IMR-90 (cell line): Measurements from ENCODE around the gene KLK8.

Experiments used
- BHLHE40 ChIP-seq: fragments of 150-350 bp; IDR thresholded peaks from 2 replicates; pipeline ENCODE4 v1.6.1; 2016; ENCODE audit warnings: mild to moderate bottlenecking, low read depth, low read length
- CEBPB ChIP-seq: IDR thresholded peaks from 2 replicates; pipeline ENCODE4 v1.6.1; 2012; ENCODE audit warnings: low read depth, low read length, improper control_type of control experiment
- CHD1 ChIP-seq: IDR thresholded peaks from 2 replicates; pipeline ENCODE4 v1.6.1; 2012; ENCODE audit warnings: low read depth, low read length, improper control_type of control experiment
- FOS ChIP-seq: fragments of 150-350 bp; IDR thresholded peaks from 2 replicates; pipeline ENCODE4 v1.6.1; 2016; ENCODE audit warnings: low read depth, low read length
- MAZ ChIP-seq: IDR thresholded peaks from 2 replicates; pipeline ENCODE4 v1.6.1; 2012; ENCODE audit warnings: low read depth, mild to moderate bottlenecking, low read length, improper control_type of control experiment, moderate library complexity, borderline replicate concordance
- POLR2A ChIP-seq: IDR thresholded peaks from 2 replicates; pipeline ENCODE4 v1.6.1; 2012; ENCODE audit warnings: mild to moderate bottlenecking, low read depth, low read length
- RFX5 ChIP-seq: IDR thresholded peaks from 2 replicates; pipeline ENCODE4 v1.8.0; 2012; ENCODE audit warnings: low read depth, mild to moderate bottlenecking, low read length, moderate library complexity
- TF ChIP-seq, protein P1 (sequence below): conservative IDR thresholded peaks from 2 replicates; pipeline ENCODE4 v1.5.1; 2012; ENCODE audit warnings: mild to moderate bottlenecking, low read depth, low read length, improper control_type of control experiment
- TF ChIP-seq, protein P2 (sequence below): fragments of 150-350 bp; IDR thresholded peaks from 2 replicates; pipeline ENCODE4 v1.6.1; 2017; ENCODE audit warnings: mild to moderate bottlenecking, antibody characterized with exemption, low read length, low read depth

DNA sequence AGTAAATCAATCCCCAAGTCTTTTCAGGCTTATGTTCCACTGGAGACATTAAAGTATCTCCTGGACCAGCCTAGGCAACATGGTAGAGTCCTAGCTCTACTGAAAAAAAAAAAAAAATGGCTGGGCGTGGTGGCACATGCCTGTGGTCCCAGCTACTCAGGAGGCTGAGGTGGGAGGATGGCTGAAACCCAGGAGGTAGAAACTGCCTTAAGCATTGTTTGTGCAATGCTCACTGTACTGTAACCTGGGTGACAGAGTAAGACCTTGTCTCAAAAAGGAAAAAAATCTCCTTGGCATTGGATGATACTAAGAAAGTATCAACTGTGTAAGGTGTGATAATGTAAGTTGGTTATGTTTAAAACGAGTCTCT, 8.8 kb downstream of the KLK8 start:
- TF ChIP-seq, protein P1, sequence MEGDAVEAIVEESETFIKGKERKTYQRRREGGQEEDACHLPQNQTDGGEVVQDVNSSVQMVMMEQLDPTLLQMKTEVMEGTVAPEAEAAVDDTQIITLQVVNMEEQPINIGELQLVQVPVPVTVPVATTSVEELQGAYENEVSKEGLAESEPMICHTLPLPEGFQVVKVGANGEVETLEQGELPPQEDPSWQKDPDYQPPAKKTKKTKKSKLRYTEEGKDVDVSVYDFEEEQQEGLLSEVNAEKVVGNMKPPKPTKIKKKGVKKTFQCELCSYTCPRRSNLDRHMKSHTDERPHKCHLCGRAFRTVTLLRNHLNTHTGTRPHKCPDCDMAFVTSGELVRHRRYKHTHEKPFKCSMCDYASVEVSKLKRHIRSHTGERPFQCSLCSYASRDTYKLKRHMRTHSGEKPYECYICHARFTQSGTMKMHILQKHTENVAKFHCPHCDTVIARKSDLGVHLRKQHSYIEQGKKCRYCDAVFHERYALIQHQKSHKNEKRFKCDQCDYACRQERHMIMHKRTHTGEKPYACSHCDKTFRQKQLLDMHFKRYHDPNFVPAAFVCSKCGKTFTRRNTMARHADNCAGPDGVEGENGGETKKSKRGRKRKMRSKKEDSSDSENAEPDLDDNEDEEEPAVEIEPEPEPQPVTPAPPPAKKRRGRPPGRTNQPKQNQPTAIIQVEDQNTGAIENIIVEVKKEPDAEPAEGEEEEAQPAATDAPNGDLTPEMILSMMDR, result no peak
- no peak for TF ChIP-seq RFX5
- TF ChIP-seq POLR2A, result no peak
- TF ChIP-seq FOS, result no peak
- TF ChIP-seq CEBPB, result no peak
- TF ChIP-seq BHLHE40, result no peak
- TF ChIP-seq, protein P2, sequence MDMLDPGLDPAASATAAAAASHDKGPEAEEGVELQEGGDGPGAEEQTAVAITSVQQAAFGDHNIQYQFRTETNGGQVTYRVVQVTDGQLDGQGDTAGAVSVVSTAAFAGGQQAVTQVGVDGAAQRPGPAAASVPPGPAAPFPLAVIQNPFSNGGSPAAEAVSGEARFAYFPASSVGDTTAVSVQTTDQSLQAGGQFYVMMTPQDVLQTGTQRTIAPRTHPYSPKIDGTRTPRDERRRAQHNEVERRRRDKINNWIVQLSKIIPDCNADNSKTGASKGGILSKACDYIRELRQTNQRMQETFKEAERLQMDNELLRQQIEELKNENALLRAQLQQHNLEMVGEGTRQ, result no peak
- no peak for TF ChIP-seq MAZ
- TF ChIP-seq CHD1, result no peak
